ENCODE results near the gene ZBED4.
"Not testable (repeated sequence)": the region's sequence is repeated elsewhere in the genome, so short reads cannot be mapped to it uniquely, and the experiment has no call there.

Gene ZBED4

GRCh38 chr22:49826603-49827270 is 26.9 kb upstream of the ZBED4 start:
- peak; percentile 36 for DNase-seq

- no peak for DNase-seq
These were observed 26.3 kb upstream of the ZBED4 start for GRCh38 chr22:49827271-49827852.

GRCh38 chr22:49827853-49828598 is 25.6 kb upstream of the ZBED4 start, which contains the start of gene BRD1:
BRD1 (minus strand) TSS chr22:49827873; CDS start chr22:49824317, 3,556 bp downstream.
- peak; percentile 61 for DNase-seq

GRCh38 chr22:49828599-49828965 is 25.1 kb upstream of the ZBED4 start:
- DNase-seq: no peak

- no peak for DNase-seq
These were observed 24.4 kb upstream of the ZBED4 start for GRCh38 chr22:49829044-49829853.

GRCh38 chr22:49833340-49834007 is 20.2 kb upstream of the ZBED4 start:
- DNase-seq: no peak

- no peak for DNase-seq
These were observed 14.6 kb upstream of the ZBED4 start for GRCh38 chr22:49838771-49839717.

GRCh38 chr22:49845241-49845640 is 8.4 kb upstream of the ZBED4 start:
- DNase-seq: no peak

GRCh38 chr22:49845666-49846459 is 7.8 kb upstream of the ZBED4 start:
- no peak for DNase-seq

- DNase-seq: peak; percentile 29
These were observed 5.6 kb upstream of the ZBED4 start for GRCh38 chr22:49847751-49848689.

GRCh38 chr22:49848690-49849160 is 4.9 kb upstream of the ZBED4 start:
- no peak for DNase-seq

- no peak for DNase-seq
These were observed 4.3 kb upstream of the ZBED4 start for GRCh38 chr22:49849161-49850020.

GRCh38 chr22:49850021-49850911 is 3.4 kb upstream of the ZBED4 start:
- no peak for DNase-seq

GRCh38 chr22:49850959-49851802 is 2.5 kb upstream of the ZBED4 start:
- DNase-seq: no peak

GRCh38 chr22:49852568-49852897 is 1.1 kb upstream of the ZBED4 start:
- DNase-seq: not testable (repeated sequence)
